SK-N-SH treated with all-trans-retinoic acid at 6 μM for 48 hours (cell line): ENCODE measurements around the gene PTPRN2.

Source experiments
- ARNTL ChIP-seq: fragments of 450-650 bp; formaldehyde crosslinking; IDR thresholded peaks from 2 replicates; pipeline ENCODE4 v1.5.0; 2020; ENCODE audit warnings: low read depth, mild to moderate bottlenecking, moderate library complexity, borderline replicate concordance
- BACH2 ChIP-seq: fragments of 250-450 bp; sonication (Bioruptor Pico); IDR thresholded peaks from 2 replicates; pipeline ENCODE4 v1.9.0; 2021; ENCODE audit warnings: mild to moderate bottlenecking, borderline replicate concordance
- CSDC2 ChIP-seq: fragments of 250-450 bp; sonication (Bioruptor Pico); IDR thresholded peaks from 2 replicates; pipeline ENCODE4 v1.5.0; 2020; ENCODE audit warnings: mild to moderate bottlenecking, moderate library complexity
- OSR1 ChIP-seq: fragments of 250-450 bp; sonication (Bioruptor Pico); IDR thresholded peaks from 2 replicates; pipeline ENCODE4 v1.8.0; 2022; ENCODE audit warnings: moderate library complexity, mild to moderate bottlenecking, inconsistent platforms
- RARB ChIP-seq: fragments of 250-450 bp; sonication (Bioruptor Pico); IDR thresholded peaks from 2 replicates; pipeline ENCODE4 v1.8.0; 2021; ENCODE audit warnings: mild to moderate bottlenecking, moderate library complexity
- TF ChIP-seq, protein P1 (sequence below): fragments of 250-450 bp; sonication (Bioruptor Pico); IDR thresholded peaks from 2 replicates; pipeline ENCODE4 v1.8.0; 2021; ENCODE audit warnings: low read depth, mild to moderate bottlenecking, moderate library complexity, borderline replicate concordance
- TF ChIP-seq, protein P2 (sequence below): fragments of 250-450 bp; sonication (Bioruptor Pico); IDR thresholded peaks from 2 replicates; pipeline ENCODE4 v1.5.1; 2021; ENCODE audit warnings: mild to moderate bottlenecking, moderate library complexity
- TF ChIP-seq, protein P3 (sequence below): fragments of 250-450 bp; sonication (Bioruptor Pico); IDR thresholded peaks from 2 replicates; pipeline ENCODE4 v1.8.0; 2020; ENCODE audit warnings: mild to moderate bottlenecking, moderate library complexity, borderline replicate concordance
- TF ChIP-seq, protein P4 (sequence below): fragments of 250-450 bp; sonication (Bioruptor Pico); IDR thresholded peaks from 2 replicates; pipeline ENCODE4 v1.5.1; 2020; ENCODE audit warnings: low read depth, mild to moderate bottlenecking, moderate library complexity

DNA sequence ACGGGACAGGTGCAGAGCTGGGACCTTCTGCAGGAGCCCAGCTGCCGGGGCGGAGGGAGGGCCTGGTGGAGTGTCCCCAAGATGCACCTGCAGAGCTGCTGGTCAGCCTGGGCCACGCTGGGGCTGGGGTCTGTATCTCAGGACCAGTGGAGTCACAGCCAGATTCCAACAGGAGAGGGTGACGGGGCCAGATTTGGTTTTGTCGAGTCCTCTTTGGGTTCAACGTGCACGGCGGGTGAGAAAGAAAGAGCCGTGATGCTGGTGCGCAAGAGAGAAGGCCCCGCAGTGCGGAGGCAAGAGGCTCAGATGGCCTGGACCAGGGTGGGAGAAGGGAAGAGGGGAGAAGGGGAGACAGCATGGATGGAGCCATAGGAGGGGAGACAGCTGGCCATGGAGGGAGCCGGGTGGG lies 462.9 kb downstream of the PTPRN2 start:
- no peak for TF ChIP-seq RARB (CRISPR knock-in tag)
- TF ChIP-seq, protein P1, sequence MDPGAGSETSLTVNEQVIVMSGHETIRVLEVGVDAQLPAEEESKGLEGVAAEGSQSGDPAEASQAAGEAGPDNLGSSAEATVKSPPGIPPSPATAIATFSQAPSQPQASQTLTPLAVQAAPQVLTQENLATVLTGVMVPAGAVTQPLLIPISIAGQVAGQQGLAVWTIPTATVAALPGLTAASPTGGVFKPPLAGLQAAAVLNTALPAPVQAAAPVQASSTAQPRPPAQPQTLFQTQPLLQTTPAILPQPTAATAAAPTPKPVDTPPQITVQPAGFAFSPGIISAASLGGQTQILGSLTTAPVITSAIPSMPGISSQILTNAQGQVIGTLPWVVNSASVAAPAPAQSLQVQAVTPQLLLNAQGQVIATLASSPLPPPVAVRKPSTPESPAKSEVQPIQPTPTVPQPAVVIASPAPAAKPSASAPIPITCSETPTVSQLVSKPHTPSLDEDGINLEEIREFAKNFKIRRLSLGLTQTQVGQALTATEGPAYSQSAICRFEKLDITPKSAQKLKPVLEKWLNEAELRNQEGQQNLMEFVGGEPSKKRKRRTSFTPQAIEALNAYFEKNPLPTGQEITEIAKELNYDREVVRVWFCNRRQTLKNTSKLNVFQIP (CRISPR knock-in tag), result no peak
- no peak for TF ChIP-seq ARNTL (CRISPR knock-in tag)
- no peak for TF ChIP-seq CSDC2 (CRISPR knock-in tag)
- TF ChIP-seq, protein P2, sequence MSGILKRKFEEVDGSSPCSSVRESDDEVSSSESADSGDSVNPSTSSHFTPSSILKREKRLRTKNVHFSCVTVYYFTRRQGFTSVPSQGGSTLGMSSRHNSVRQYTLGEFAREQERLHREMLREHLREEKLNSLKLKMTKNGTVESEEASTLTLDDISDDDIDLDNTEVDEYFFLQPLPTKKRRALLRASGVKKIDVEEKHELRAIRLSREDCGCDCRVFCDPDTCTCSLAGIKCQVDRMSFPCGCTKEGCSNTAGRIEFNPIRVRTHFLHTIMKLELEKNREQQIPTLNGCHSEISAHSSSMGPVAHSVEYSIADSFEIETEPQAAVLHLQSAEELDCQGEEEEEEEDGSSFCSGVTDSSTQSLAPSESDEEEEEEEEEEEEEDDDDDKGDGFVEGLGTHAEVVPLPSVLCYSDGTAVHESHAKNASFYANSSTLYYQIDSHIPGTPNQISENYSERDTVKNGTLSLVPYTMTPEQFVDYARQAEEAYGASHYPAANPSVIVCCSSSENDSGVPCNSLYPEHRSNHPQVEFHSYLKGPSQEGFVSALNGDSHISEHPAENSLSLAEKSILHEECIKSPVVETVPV, result no peak
- TF ChIP-seq, protein P3, sequence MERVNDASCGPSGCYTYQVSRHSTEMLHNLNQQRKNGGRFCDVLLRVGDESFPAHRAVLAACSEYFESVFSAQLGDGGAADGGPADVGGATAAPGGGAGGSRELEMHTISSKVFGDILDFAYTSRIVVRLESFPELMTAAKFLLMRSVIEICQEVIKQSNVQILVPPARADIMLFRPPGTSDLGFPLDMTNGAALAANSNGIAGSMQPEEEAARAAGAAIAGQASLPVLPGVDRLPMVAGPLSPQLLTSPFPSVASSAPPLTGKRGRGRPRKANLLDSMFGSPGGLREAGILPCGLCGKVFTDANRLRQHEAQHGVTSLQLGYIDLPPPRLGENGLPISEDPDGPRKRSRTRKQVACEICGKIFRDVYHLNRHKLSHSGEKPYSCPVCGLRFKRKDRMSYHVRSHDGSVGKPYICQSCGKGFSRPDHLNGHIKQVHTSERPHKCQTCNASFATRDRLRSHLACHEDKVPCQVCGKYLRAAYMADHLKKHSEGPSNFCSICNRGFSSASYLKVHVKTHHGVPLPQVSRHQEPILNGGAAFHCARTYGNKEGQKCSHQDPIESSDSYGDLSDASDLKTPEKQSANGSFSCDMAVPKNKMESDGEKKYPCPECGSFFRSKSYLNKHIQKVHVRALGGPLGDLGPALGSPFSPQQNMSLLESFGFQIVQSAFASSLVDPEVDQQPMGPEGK, result no peak
- no peak for TF ChIP-seq BACH2 (CRISPR knock-in tag)
- TF ChIP-seq, protein P4, sequence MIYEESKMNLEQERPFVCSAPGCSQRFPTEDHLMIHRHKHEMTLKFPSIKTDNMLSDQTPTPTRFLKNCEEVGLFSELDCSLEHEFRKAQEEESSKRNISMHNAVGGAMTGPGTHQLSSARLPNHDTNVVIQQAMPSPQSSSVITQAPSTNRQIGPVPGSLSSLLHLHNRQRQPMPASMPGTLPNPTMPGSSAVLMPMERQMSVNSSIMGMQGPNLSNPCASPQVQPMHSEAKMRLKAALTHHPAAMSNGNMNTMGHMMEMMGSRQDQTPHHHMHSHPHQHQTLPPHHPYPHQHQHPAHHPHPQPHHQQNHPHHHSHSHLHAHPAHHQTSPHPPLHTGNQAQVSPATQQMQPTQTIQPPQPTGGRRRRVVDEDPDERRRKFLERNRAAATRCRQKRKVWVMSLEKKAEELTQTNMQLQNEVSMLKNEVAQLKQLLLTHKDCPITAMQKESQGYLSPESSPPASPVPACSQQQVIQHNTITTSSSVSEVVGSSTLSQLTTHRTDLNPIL (CRISPR knock-in tag), result no peak
- TF ChIP-seq OSR1, result no peak
